Heart left ventricle (tissue), 16 donors: ENCODE results near the gene HMGB1. TPM values are rescaled to one million over a fixed set of nuclear protein-coding genes. Genes with fewer than 3 reads are reported as not detected.
"Not testable (repeated sequence)": the region's sequence is repeated elsewhere in the genome, so short reads cannot be mapped to it uniquely, and the experiment has no call there.

Source experiments
- ATAC-seq, 4 donors: fragments of 200-7000 bp; cut with Tn5 transposase; one replicate each; pipeline ENCODE4 v1.9.1; 2020 to 2022; ENCODE audit warnings: moderate library complexity in 4 of 4, mild to moderate bottlenecking in 3 of 4, moderate number of reproducible peaks in 1 of 4
- DNase-seq, 5 donors: peaks; one replicate each; pipeline ENCODE4 v3.0.0-alpha.2; 2020
- H3K27ac ChIP-seq, 12 donors: fragments of 200-600 bp; sonication (generic) in 4 of 12; one replicate each; pipeline versions ENCODE4 v1.5.0 to v1.8.0; 2016 to 2022; ENCODE audit warnings: mild to moderate bottlenecking in 2 of 12
- H3K27me3 ChIP-seq, 9 donors: fragments of 200-600 bp; sonication (generic) in 2 of 9; one replicate each; pipeline versions ENCODE4 v1.5.1 to v1.8.0; 2016 to 2022; ENCODE audit warnings: mild to moderate bottlenecking in 3 of 9
- H3K36me3 ChIP-seq, 9 donors: fragments of 200-600 bp; sonication (generic) in 2 of 9; one replicate each; pipeline versions ENCODE4 v1.5.0 to v1.8.0; 2018 to 2022; ENCODE audit warnings: mild to moderate bottlenecking in 2 of 9
- H3K4me1 ChIP-seq, 12 donors: fragments of 200-600 bp; sonication (generic) in 4 of 12; one replicate each; pipeline versions ENCODE4 v1.5.0 to v1.8.0; 2016 to 2022; ENCODE audit warnings: mild to moderate bottlenecking in 3 of 12
- H3K4me3 ChIP-seq, 12 donors: fragments of 200-600 bp; sonication (generic) in 4 of 12; one replicate each; pipeline versions ENCODE4 v1.5.0 to v1.8.0; 2017 to 2022; ENCODE audit warnings: mild to moderate bottlenecking in 9 of 12, moderate library complexity in 4 of 12
- H3K9me3 ChIP-seq, 12 donors: fragments of 200-600 bp; sonication (generic) in 4 of 12; one replicate each; pipeline versions ENCODE4 v1.5.0 to v1.8.0; 2016 to 2022; ENCODE audit warnings: mild to moderate bottlenecking in 1 of 12
- CTCF ChIP-seq, 12 donors: fragments of 200-600 bp; sonication (generic) in 4 of 12; IDR thresholded peaks; one replicate each; pipeline versions ENCODE4 v1.5.0 to v1.8.0; 2018 to 2022; ENCODE audit warnings: antibody characterized with exemption in 12 of 12, mild to moderate bottlenecking in 5 of 12
- POLR2A ChIP-seq, 2 donors: fragments of 450-650 bp; IDR thresholded peaks; one replicate each; pipeline ENCODE4 v1.6.1; 2017; ENCODE audit warnings: antibody characterized with exemption in 2 of 2, mild to moderate bottlenecking in 2 of 2, moderate library complexity in 2 of 2
- WGBS, 4 donors: extraction: QIAGEN DNeasy Blood & Tissue Kit in 2 of 4; methylation state at CpG; one replicate each; pipeline versions ENCODE4 v1.1.5 to v1.1.7; 2013 to 2018; 5-methylcytosine and 5-hydroxymethylcytosine counted together
- intact Hi-C, 10 donors: fragments of 100-400 bp; cut with DNase I; formaldehyde crosslinking; loops; one replicate each; pipeline versions ENCODE4 v1.11.1 to v1.14.2; 2022
- polyA plus RNA-seq, 2 donors: library from polyadenylated mRNA; stranded (reverse); fragments of 200-250 nt; gene quantifications; one replicate each; pipeline ENCODE4 v1.2.3, GENCODE V29; 2013
- total RNA-seq, 9 donors: library from RNA; depleted of rRNA in 2 of 9; stranded (reverse); fragments of >200 nt in 2 of 9; fragmentation: NEBNext Ultra II Directional in 3 of 9; extraction: Animal tissue kit (Norgen Biotek cat#: 25700) in 3 of 9; gene quantifications; one replicate each; pipeline versions ENCODE4 v1.1.0 to v1.2.4, GENCODE V29; 2016 to 2023
- donor health status: ischemic (EF 13 %, LVEDD 7.1; RV severe dilation, severe dysfunction).
- donor health status: healthy with polysubstance abuse.
- donor health status: DM: no; HTN: yes; CAD: no.
- donor health status: DM: no; HTN: no; CAD: no.
- donor health status: ischemic (EF 25% LVEDD 6.9; RV normal size, moderate dysfunction).
- donor health status: ischemic (EF 25% LVEDD 5.7; RV mildly dilated, moderate dysfunction).
- donor health status: healthy.
- donor health status: DM: yes; HTN: yes; CAD: no.
- donor health status: ischemic (EF 35%, LVEDD 5.7; RV mildly dilated, moderate dysfunction).
- donor health status: nonischemic (EF 11% LVEDD 7.7; RV severe dilation, severe dysfunction).
- donor health status: DM: yes; HTN: yes; CAD: no.
- donor health status: PGD.
- donor health status: ischemic (EF 29% LVEDD 5.4; RV normal size, mild dysfunction).
- donor health status: nonischemic (EF 23%, LVEDD 6.1; RV moderate dilation, normal function).

HMGB1 gene
- total and polyA plus RNA-seq, 11 donors = 137 to 361 (median 177) TPM

DNA sequence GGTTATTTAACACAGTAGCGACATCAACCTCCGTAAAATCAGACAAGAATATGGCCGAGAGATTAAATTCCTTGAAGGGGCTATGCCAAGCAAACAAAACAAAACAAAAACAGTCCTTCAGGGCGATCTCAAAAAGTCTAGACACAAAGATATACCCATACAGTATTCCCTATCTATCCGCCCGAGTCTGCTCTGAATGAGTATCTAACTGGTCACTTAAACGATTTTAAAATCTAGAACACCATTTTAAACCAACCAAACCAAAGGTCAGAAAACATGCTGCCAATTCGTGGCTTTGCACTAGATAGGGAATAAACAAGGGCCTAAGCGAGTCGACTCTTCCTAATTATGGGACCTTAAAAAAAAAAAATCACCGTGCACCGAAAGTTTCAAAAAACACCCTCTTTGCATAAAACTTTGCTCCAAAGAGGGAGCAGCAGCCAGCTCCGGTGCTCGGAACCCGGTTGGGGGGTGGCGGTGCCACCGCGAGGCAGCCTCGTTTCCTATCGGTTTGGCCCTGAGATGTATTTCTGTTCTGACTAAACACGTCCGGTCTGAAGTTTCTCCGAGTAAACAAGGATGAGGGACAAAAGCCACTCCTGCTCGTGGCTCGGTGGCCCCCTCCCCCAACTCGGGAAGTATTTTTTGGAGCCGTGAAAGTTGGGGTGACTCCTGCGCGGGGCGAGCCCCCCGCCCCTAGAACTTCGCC lies 1.8 kb downstream of the HMGB1 start:
- intact Hi-C loops = loop anchor here in 9 of 10 donors (1.0 to 10.0 kb wide), 19 partner anchors 42 to 612 kb away; partner anchors contain the start of genes USPL1 (in 4 of the 9), UBE2L5 (in 3 of the 9), KATNAL1 (in 1 of the 9) and UBL3 (in 1 of the 9)
- peaks cover 0 to 38% (median 28%) of the 10 kb centered on the region in 9 donors for H3K36me3 ChIP-seq
- H3K4me1 ChIP-seq = peaks cover 2 to 45% (median 32%) of the 10 kb centered on the region in 12 donors
- H3K27ac ChIP-seq = peak overlapping the region; percentile 97 to 100 (median 98)
- ATAC-seq (peak in 3 of 4 donors; percentile 7 to 25 (median 18)), DNase-seq (peak in 4 of 5 donors; percentile 51 to 80 (median 60))
- H3K4me3 ChIP-seq = peak overlapping the region; percentile 53 to 99 (median 74)
- peak in 1 of 12 donors; percentile 4 for TF ChIP-seq CTCF (IDR thresholded peaks at IDR 0.05)
- no peak for TF ChIP-seq POLR2A (IDR thresholded peaks at IDR 0.05)
- H3K27me3 ChIP-seq = no peaks in the 10 kb centered on the region
- WGBS, 4 donors = 0 to 1% (median 1%) methylated on average over 27 to 32 of the region's 32 CpGs
- H3K9me3 ChIP-seq = no peaks in the 10 kb centered on the region

- H3K4me3 ChIP-seq = peak overlapping the region in 1 of 12 donors; percentile 73
- H3K36me3 ChIP-seq = peaks cover 0 to 50% (median 33%) of the 10 kb centered on the region in 9 donors
- not testable (repeated sequence) for H3K27me3 ChIP-seq, DNase-seq, H3K9me3 ChIP-seq, ATAC-seq
- H3K4me1 ChIP-seq = peaks cover 2 to 37% (median 28%) of the 10 kb centered on the region in 12 donors
- H3K27ac ChIP-seq = peak overlapping the region in 5 of 12 donors; percentile 5 to 99 (median 97)
- peak in 11 of 12 donors; percentile 34 to 71 (median 55) for TF ChIP-seq CTCF (IDR thresholded peaks at IDR 0.05)
- intact Hi-C loops = loop anchor here in 9 of 10 donors (5.0 to 10.0 kb wide), 15 partner anchors 39 to 609 kb away; partner anchors contain the start of genes UBE2L5 (in 3 of the 9), KATNAL1 (in 1 of the 9), UBL3 (in 1 of the 9) and USPL1 (in 1 of the 9)
- 76 to 85% (median 82%) methylated on average over 3 of the region's 3 CpGs for WGBS, 4 donors
Measured at GRCh38 chr13:30461279-30462066, 4.3 kb downstream of the HMGB1 start.

- WGBS, 4 donors = 83 to 95% (median 88%) methylated on average over 3 of the region's 3 CpGs
- TF ChIP-seq CTCF (IDR thresholded peaks at IDR 0.05) = no peak
- no peak for TF ChIP-seq POLR2A (IDR thresholded peaks at IDR 0.05)
- no peak for ATAC-seq
- H3K9me3 ChIP-seq = no peaks in the 10 kb centered on the region
- DNase-seq = no peak
- peaks cover 0 to 41% (median 25%) of the 10 kb centered on the region in 9 donors for H3K36me3 ChIP-seq
- intact Hi-C loops = loop anchor here in 3 of 10 donors (5.0 kb wide), 4 partner anchors 35 to 330 kb away; partner anchors contain the start of gene UBE2L5 (in 1 of the 3)
- H3K27ac ChIP-seq = no peak overlapping the region
- H3K27me3 ChIP-seq = no peaks in the 10 kb centered on the region
- H3K4me1 ChIP-seq = peaks cover 0 to 20% (median 11%) of the 10 kb centered on the region in 12 donors
- no peak overlapping the region for H3K4me3 ChIP-seq
Measured at GRCh38 chr13:30457306-30457891, 8.3 kb downstream of the HMGB1 start.
